ENCODE results near the gene PTCH1.

The PTCH1 gene

GRCh38 chr9:95496687-95497086 is 20.1 kb downstream of the PTCH1 start:
- peaks cover 21% of the 10 kb centered on the region for H3K4me1 ChIP-seq (ENCODE audit: insufficient read depth, insufficient read length)
- H3K27me3 ChIP-seq (ENCODE audit: insufficient read depth, insufficient read length) = no peaks in the 10 kb centered on the region
- H3K9ac ChIP-seq (ENCODE audit: insufficient read length, low read depth) = no peak overlapping the region
- no peak overlapping the region for H3K4me3 ChIP-seq (ENCODE audit: insufficient read length, low read depth)
- peaks cover 84% of the 10 kb centered on the region for H3K36me3 ChIP-seq (ENCODE audit: insufficient read depth, insufficient read length, low read length)
- no peak for TF ChIP-seq YY1 (IDR thresholded peaks at IDR 0.05; ENCODE audit: insufficient read depth, insufficient read length)
- TF ChIP-seq SUZ12 (IDR thresholded peaks at IDR 0.05; ENCODE audit: extremely low read depth, insufficient read depth, insufficient read length) = no peak
- TF ChIP-seq ZNF274 (IDR thresholded peaks at IDR 0.05; ENCODE audit: low read depth, low read length) = no peak
- H3K9me3 ChIP-seq (ENCODE audit: insufficient read depth, low read length) = no peaks in the 10 kb centered on the region
- no peak for DNase-seq (ENCODE audit: low read depth, low spot score)

- Histone ChIP-seq H3K9me3 (ENCODE audit: insufficient read depth, low read length) (no peaks in the 10 kb centered on the region; the same call in 1 of the 2 replicates), H3K9ac (ENCODE audit: insufficient read length, low read depth) (no peak overlapping the region), H3K27me3 (ENCODE audit: insufficient read depth, insufficient read length) (no peaks in the 10 kb centered on the region), H3K4me1 (ENCODE audit: insufficient read depth, insufficient read length) (peaks cover 21% of the 10 kb centered on the region), H3K36me3 (ENCODE audit: insufficient read depth, insufficient read length, low read length) (peaks cover 84% of the 10 kb centered on the region), H3K4me3 (ENCODE audit: insufficient read length, low read depth) (no peak overlapping the region)
- DNase-seq (ENCODE audit: low read depth, low spot score) = no peak
- TF ChIP-seq YY1 (IDR thresholded peaks at IDR 0.05; ENCODE audit: insufficient read depth, insufficient read length) (no peak), SUZ12 (IDR thresholded peaks at IDR 0.05; ENCODE audit: extremely low read depth, insufficient read depth, insufficient read length) (no peak), ZNF274 (IDR thresholded peaks at IDR 0.05; ENCODE audit: low read depth, low read length) (no peak)
These were observed 20.8 kb downstream of the PTCH1 start for GRCh38 chr9:95495961-95496360.

DNA sequence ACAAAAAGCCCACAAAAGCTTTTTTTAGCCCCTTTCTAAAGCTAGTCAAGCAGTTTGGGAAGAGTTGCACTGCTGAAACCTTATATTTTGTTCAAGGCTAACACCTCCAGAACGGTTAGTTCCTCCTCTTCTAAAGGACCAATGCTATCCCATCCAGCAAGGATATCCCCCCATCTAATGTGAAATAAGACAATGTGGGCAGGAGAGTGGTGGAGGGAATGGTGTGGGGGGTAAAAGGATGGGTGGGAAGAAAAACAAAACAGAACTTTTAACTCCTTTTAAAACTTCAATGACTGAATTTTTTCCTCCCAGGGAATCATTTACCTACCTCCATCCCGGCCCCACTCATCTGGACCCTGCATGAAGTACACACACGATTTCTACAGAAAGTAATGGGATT is 21.2 kb downstream of the PTCH1 start:
- H3K4me1 ChIP-seq (ENCODE audit: insufficient read depth, insufficient read length) = peaks cover 21% of the 10 kb centered on the region
- no peaks in the 10 kb centered on the region for H3K27me3 ChIP-seq (ENCODE audit: insufficient read depth, insufficient read length)
- no peak overlapping the region for H3K9ac ChIP-seq (ENCODE audit: insufficient read length, low read depth)
- no peak overlapping the region for H3K4me3 ChIP-seq (ENCODE audit: insufficient read length, low read depth)
- H3K36me3 ChIP-seq (ENCODE audit: insufficient read depth, insufficient read length, low read length) = peaks cover 82% of the 10 kb centered on the region
- no peaks in the 10 kb centered on the region; the same call in 1 of the 2 replicates for H3K9me3 ChIP-seq (ENCODE audit: insufficient read depth, low read length)
- TF ChIP-seq ZNF274 (IDR thresholded peaks at IDR 0.05; ENCODE audit: low read depth, low read length) = no peak
- no peak for TF ChIP-seq YY1 (IDR thresholded peaks at IDR 0.05; ENCODE audit: insufficient read depth, insufficient read length)
- TF ChIP-seq SUZ12 (IDR thresholded peaks at IDR 0.05; ENCODE audit: extremely low read depth, insufficient read depth, insufficient read length) = no peak
- DNase-seq (ENCODE audit: low read depth, low spot score) = no peak

- no peak overlapping the region for H3K9ac ChIP-seq (ENCODE audit: insufficient read length, low read depth)
- no peak overlapping the region for H3K4me3 ChIP-seq (ENCODE audit: insufficient read length, low read depth)
- no peaks in the 10 kb centered on the region for H3K27me3 ChIP-seq (ENCODE audit: insufficient read depth, insufficient read length)
- peaks cover 75% of the 10 kb centered on the region for H3K36me3 ChIP-seq (ENCODE audit: insufficient read depth, insufficient read length, low read length)
- no peak for DNase-seq (ENCODE audit: low read depth, low spot score)
- H3K4me1 ChIP-seq (ENCODE audit: insufficient read depth, insufficient read length) = peaks cover 18% of the 10 kb centered on the region
- no peak for TF ChIP-seq YY1 (IDR thresholded peaks at IDR 0.05; ENCODE audit: insufficient read depth, insufficient read length)
- no peak for TF ChIP-seq ZNF274 (IDR thresholded peaks at IDR 0.05; ENCODE audit: low read depth, low read length)
- TF ChIP-seq SUZ12 (IDR thresholded peaks at IDR 0.05; ENCODE audit: extremely low read depth, insufficient read depth, insufficient read length) = no peak
- no peaks in the 10 kb centered on the region; the same call in 1 of the 2 replicates for H3K9me3 ChIP-seq (ENCODE audit: insufficient read depth, low read length)
These were observed 22.1 kb downstream of the PTCH1 start for GRCh38 chr9:95494416-95495371.

DNA sequence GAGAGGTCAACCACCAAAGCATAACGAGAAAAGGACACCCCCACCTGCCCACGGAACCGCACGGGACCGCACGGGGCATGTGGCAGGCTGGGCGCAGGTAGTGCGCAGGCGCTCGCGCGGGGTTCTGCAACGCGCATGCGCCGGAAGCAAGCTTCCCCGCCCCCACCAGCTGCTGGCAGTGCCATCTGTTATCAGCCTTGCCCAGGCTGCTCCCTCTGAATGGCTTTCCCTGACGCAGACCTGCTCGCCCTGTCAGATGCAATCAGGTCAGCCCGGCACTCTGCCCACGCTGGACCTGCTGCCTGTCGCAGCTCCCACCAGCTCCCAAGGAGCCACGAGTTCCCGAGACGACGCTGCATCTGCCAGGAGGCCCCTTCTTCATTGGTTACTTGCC is 22.8 kb downstream of the PTCH1 start:
- Histone ChIP-seq H3K36me3 (ENCODE audit: insufficient read depth, insufficient read length, low read length) (peaks cover 77% of the 10 kb centered on the region), H3K9me3 (ENCODE audit: insufficient read depth, low read length) (no peaks in the 10 kb centered on the region; the same call in 1 of the 2 replicates), H3K4me3 (ENCODE audit: insufficient read length, low read depth) (no peak overlapping the region), H3K9ac (ENCODE audit: insufficient read length, low read depth) (no peak overlapping the region), H3K27me3 (ENCODE audit: insufficient read depth, insufficient read length) (no peaks in the 10 kb centered on the region), H3K4me1 (ENCODE audit: insufficient read depth, insufficient read length) (peaks cover 18% of the 10 kb centered on the region)
- no peak for TF ChIP-seq ZNF274 (IDR thresholded peaks at IDR 0.05; ENCODE audit: low read depth, low read length)
- no peak for TF ChIP-seq SUZ12 (IDR thresholded peaks at IDR 0.05; ENCODE audit: extremely low read depth, insufficient read depth, insufficient read length)
- no peak for TF ChIP-seq YY1 (IDR thresholded peaks at IDR 0.05; ENCODE audit: insufficient read depth, insufficient read length)
- no peak for DNase-seq (ENCODE audit: low read depth, low spot score)

DNA sequence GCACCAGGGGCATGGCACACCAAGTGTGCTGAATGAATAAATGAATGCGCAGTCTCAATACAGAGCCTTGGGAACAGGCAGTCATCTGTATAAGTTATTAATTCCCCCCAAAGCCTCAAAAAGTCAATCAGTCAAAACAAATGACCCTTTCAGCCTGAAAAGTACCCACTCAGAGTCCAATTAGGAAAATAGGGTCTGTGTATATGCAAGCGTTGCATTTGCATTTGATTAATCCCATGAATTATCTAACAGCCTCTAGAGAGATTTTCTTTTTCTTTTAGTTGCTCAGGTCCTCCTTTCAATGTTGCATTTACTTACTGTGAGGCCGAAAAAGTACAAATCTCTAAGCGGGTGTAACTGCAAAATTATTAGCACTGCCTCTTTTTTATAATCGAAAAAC is 23.4 kb downstream of the PTCH1 start:
- TF ChIP-seq YY1 (IDR thresholded peaks at IDR 0.05; ENCODE audit: insufficient read depth, insufficient read length) (no peak), SUZ12 (IDR thresholded peaks at IDR 0.05; ENCODE audit: extremely low read depth, insufficient read depth, insufficient read length) (no peak), ZNF274 (IDR thresholded peaks at IDR 0.05; ENCODE audit: low read depth, low read length) (no peak)
- H3K4me3 ChIP-seq (ENCODE audit: insufficient read length, low read depth) = no peak overlapping the region

More for the DNA sequence above, 23.4 kb downstream of the PTCH1 start:
- Histone ChIP-seq H3K4me1 (ENCODE audit: insufficient read depth, insufficient read length) (peaks cover 15% of the 10 kb centered on the region), H3K27me3 (ENCODE audit: insufficient read depth, insufficient read length) (no peaks in the 10 kb centered on the region), H3K9ac (ENCODE audit: insufficient read length, low read depth) (no peak overlapping the region), H3K36me3 (ENCODE audit: insufficient read depth, insufficient read length, low read length) (peaks cover 76% of the 10 kb centered on the region), H3K9me3 (ENCODE audit: insufficient read depth, low read length) (no peaks in the 10 kb centered on the region; the same call in 1 of the 2 replicates)
- DNase-seq (ENCODE audit: low read depth, low spot score) = no peak
